Lower lobe of right lung (tissue), 2 donors: ENCODE results near the gene NKAIN1. TPM values are rescaled to one million over a fixed set of nuclear protein-coding genes. Genes with fewer than 3 reads are reported as not detected.
"Not testable (repeated sequence)": the region's sequence is repeated elsewhere in the genome, so short reads cannot be mapped to it uniquely, and the experiment has no call there.

Experiments
- ATAC-seq, 2 donors: fragments of 200-7000 bp; cut with Tn5 transposase; one replicate each; pipeline ENCODE4 v1.9.1; 2020 to 2022; ENCODE audit warnings: mild to moderate bottlenecking in 2 of 2, moderate library complexity in 2 of 2
- DNase-seq: peaks from one replicate; pipeline ENCODE4 v3.0.0-alpha.2; 2020
- H3K27ac ChIP-seq: fragments of 200-600 bp; one replicate; pipeline ENCODE4 v1.8.0; 2022
- H3K27me3 ChIP-seq: fragments of 200-600 bp; one replicate; pipeline ENCODE4 v1.8.0; 2022; ENCODE audit warnings: low read depth
- H3K36me3 ChIP-seq: fragments of 200-600 bp; one replicate; pipeline ENCODE4 v1.8.0; 2022; ENCODE audit warnings: mild to moderate bottlenecking
- H3K4me1 ChIP-seq: fragments of 200-600 bp; one replicate; pipeline ENCODE4 v1.8.0; 2022
- H3K4me3 ChIP-seq: fragments of 200-600 bp; one replicate; pipeline ENCODE4 v1.8.0; 2022; ENCODE audit warnings: mild to moderate bottlenecking
- H3K9me3 ChIP-seq: fragments of 200-600 bp; one replicate; pipeline ENCODE4 v1.8.0; 2022
- intact Hi-C: fragments of 100-400 bp; cut with DNase I; formaldehyde crosslinking; loops from one replicate; pipeline ENCODE4 v1.11.0; 2022
- total RNA-seq: library from RNA; stranded (reverse); fragmentation: NEBNext Ultra II Directional; extraction: Animal tissue kit (Norgen Biotek cat#: 25700); gene quantifications from one replicate; pipeline ENCODE4 v1.2.1, GENCODE V29; 2021
- TF ChIP-seq, protein P1 (sequence below): fragments of 200-600 bp; IDR thresholded peaks from one replicate; pipeline ENCODE4 v1.8.0; 2022; ENCODE audit warnings: antibody characterized with exemption, mild to moderate bottlenecking
- donor health status: DM: no; HTN: yes; CAD: no; lungs with severe emphysema.

The NKAIN1 gene
- total RNA-seq, 1 donor from 2014 or later = not detected

DNA sequence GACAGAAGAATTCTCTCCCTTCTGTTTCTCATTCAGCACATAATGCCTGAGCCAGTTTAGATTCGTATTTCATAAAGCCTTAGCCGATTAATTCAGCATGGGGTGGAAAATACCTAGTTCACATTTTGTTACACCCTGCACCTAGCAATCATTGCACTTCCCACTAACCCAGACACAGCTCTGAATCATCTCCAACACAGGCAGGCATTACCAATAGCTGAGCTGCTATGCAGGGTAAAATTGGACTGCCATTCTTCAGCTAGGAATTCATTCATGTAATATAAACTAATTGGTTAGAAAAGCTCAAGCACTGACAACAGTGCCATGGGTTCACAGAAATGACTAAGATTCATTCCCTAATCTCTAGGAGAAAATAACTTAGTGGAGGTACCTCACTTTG is 26.9 kb upstream of the NKAIN1 start:
- Histone ChIP-seq H3K4me3 (no peak overlapping the region), H3K36me3 (peaks cover 100% of the 10 kb centered on the region), H3K4me1 (no peaks in the 10 kb centered on the region), H3K27ac (no peak overlapping the region), H3K27me3 (no peaks in the 10 kb centered on the region), H3K9me3 (no peaks in the 10 kb centered on the region)
- TF ChIP-seq, protein P1, sequence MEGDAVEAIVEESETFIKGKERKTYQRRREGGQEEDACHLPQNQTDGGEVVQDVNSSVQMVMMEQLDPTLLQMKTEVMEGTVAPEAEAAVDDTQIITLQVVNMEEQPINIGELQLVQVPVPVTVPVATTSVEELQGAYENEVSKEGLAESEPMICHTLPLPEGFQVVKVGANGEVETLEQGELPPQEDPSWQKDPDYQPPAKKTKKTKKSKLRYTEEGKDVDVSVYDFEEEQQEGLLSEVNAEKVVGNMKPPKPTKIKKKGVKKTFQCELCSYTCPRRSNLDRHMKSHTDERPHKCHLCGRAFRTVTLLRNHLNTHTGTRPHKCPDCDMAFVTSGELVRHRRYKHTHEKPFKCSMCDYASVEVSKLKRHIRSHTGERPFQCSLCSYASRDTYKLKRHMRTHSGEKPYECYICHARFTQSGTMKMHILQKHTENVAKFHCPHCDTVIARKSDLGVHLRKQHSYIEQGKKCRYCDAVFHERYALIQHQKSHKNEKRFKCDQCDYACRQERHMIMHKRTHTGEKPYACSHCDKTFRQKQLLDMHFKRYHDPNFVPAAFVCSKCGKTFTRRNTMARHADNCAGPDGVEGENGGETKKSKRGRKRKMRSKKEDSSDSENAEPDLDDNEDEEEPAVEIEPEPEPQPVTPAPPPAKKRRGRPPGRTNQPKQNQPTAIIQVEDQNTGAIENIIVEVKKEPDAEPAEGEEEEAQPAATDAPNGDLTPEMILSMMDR = no peak
- intact Hi-C loops = no loop called here
- no peak for ATAC-seq
- no peak for DNase-seq

GRCh38 chr1:31264790-31265386 is 25.2 kb upstream of the NKAIN1 start:
- no peak overlapping the region for H3K4me3 ChIP-seq
- H3K4me1 ChIP-seq = no peaks in the 10 kb centered on the region
- H3K27me3 ChIP-seq = no peaks in the 10 kb centered on the region
- peaks cover 100% of the 10 kb centered on the region for H3K36me3 ChIP-seq
- TF ChIP-seq, protein P1 = no peak
- intact Hi-C loops = no loop called here
- ATAC-seq (peak in 1 of 2 donors; percentile 50), DNase-seq (no peak)
- no peak overlapping the region for H3K27ac ChIP-seq
- H3K9me3 ChIP-seq = no peaks in the 10 kb centered on the region

GRCh38 chr1:31263408-31263807 is 23.7 kb upstream of the NKAIN1 start:
- no peak overlapping the region for H3K27ac ChIP-seq
- TF ChIP-seq, protein P1 = no peak
- no peaks in the 10 kb centered on the region for H3K4me1 ChIP-seq
- ATAC-seq = no peak
- H3K9me3 ChIP-seq = no peaks in the 10 kb centered on the region
- no peak for DNase-seq
- no peaks in the 10 kb centered on the region for H3K27me3 ChIP-seq
- peaks cover 100% of the 10 kb centered on the region for H3K36me3 ChIP-seq
- intact Hi-C loops = no loop called here
- H3K4me3 ChIP-seq = no peak overlapping the region

- H3K9me3 ChIP-seq, DNase-seq, H3K27me3 ChIP-seq, H3K4me3 ChIP-seq, ATAC-seq, H3K4me1 ChIP-seq, H3K27ac ChIP-seq, intact Hi-C loops: not testable (repeated sequence)
- peaks cover 100% of the 10 kb centered on the region for H3K36me3 ChIP-seq
Observed at GRCh38 chr1:31262393-31262792, 22.7 kb upstream of the NKAIN1 start.

GRCh38 chr1:31261916-31262315 is 22.2 kb upstream of the NKAIN1 start:
- TF ChIP-seq, protein P1 = no peak
- Histone ChIP-seq H3K9me3 (no peaks in the 10 kb centered on the region), H3K4me3 (no peak overlapping the region), H3K27ac (no peak overlapping the region), H3K27me3 (no peaks in the 10 kb centered on the region), H3K4me1 (no peaks in the 10 kb centered on the region), H3K36me3 (peaks cover 100% of the 10 kb centered on the region)
- ATAC-seq = no peak
- intact Hi-C loops = no loop called here
- DNase-seq = no peak

- Histone ChIP-seq H3K9me3 (no peaks in the 10 kb centered on the region), H3K4me3 (no peak overlapping the region), H3K4me1 (no peaks in the 10 kb centered on the region), H3K27me3 (no peaks in the 10 kb centered on the region), H3K36me3 (peaks cover 78% of the 10 kb centered on the region), H3K27ac (no peak overlapping the region)
- TF ChIP-seq, protein P1 = no peak
- no peak for DNase-seq
- no peak for ATAC-seq
- intact Hi-C loops = no loop called here
Observed at GRCh38 chr1:31259746-31260145, 20.1 kb upstream of the NKAIN1 start.
